ENCODE measurements around the gene SLC26A11. TPM values are rescaled to one million over a fixed set of nuclear protein-coding genes. Genes with fewer than 3 reads are reported as not detected.

SLC26A11 gene
- total RNA-seq, 4 donors from 2014 or later, result 2.6 to 3.3 (median 3.1) TPM

GRCh38 chr17:80294210-80294609 lies 74.0 kb downstream of the SLC26A11 start:
- no peak overlapping the region for H3K4me3 ChIP-seq
- peaks cover 10 to 97% of the 10 kb centered on the region in 2 donors for H3K36me3 ChIP-seq
- peak in 1 of 2 donors; percentile 21 for ATAC-seq

GRCh38 chr17:80294653-80295052 lies 74.4 kb downstream of the SLC26A11 start:
- in situ Hi-C loops (cut with MboI; ENCODE audit: low sequenced_read_pairs in 4 of 4) (no loop called here), intact Hi-C loops (cut with DNase I; ENCODE audit: low total_unique reads) (no loop called here)
- Histone ChIP-seq H3K27me3 (no peaks in the 10 kb centered on the region), H3K27ac (no peak overlapping the region), H3K4me1 (no peaks in the 10 kb centered on the region), H3K9me3 (no peaks in the 10 kb centered on the region), H3K36me3 (peaks cover 10 to 97% of the 10 kb centered on the region in 2 donors), H3K4me3 (no peak overlapping the region)
- ATAC-seq (no peak), DNase-seq (no peak)
- no peak for TF ChIP-seq CTCF (IDR thresholded peaks at IDR 0.05 in 4 of 5, conservative IDR thresholded peaks at IDR 0.05 in 1 of 5)
- no peak for TF ChIP-seq POLR2A (IDR thresholded peaks at IDR 0.05)

More at GRCh38 chr17:80294210-80294609, 74.0 kb downstream of the SLC26A11 start:
- intact Hi-C loops (cut with DNase I; ENCODE audit: low total_unique reads) (no loop called here), in situ Hi-C loops (cut with MboI; ENCODE audit: low sequenced_read_pairs in 4 of 4) (no loop called here)
- Histone ChIP-seq H3K9me3 (no peaks in the 10 kb centered on the region), H3K27me3 (no peaks in the 10 kb centered on the region), H3K4me1 (no peaks in the 10 kb centered on the region), H3K27ac (no peak overlapping the region)
- peak in 1 of 2 donors; percentile 33 for DNase-seq
- TF ChIP-seq CTCF (IDR thresholded peaks at IDR 0.05 in 4 of 5, conservative IDR thresholded peaks at IDR 0.05 in 1 of 5) (no peak), POLR2A (IDR thresholded peaks at IDR 0.05) (no peak)

GRCh38 chr17:80295146-80295545 lies 74.9 kb downstream of the SLC26A11 start:
- Histone ChIP-seq H3K36me3 (peaks cover 10 to 97% of the 10 kb centered on the region in 2 donors), H3K4me1 (no peaks in the 10 kb centered on the region), H3K27ac (no peak overlapping the region), H3K4me3 (no peak overlapping the region), H3K9me3 (no peaks in the 10 kb centered on the region), H3K27me3 (no peaks in the 10 kb centered on the region)
- TF ChIP-seq POLR2A (IDR thresholded peaks at IDR 0.05) (no peak), CTCF (IDR thresholded peaks at IDR 0.05 in 4 of 5, conservative IDR thresholded peaks at IDR 0.05 in 1 of 5) (no peak)
- no peak for DNase-seq
- no peak for ATAC-seq
- intact Hi-C loops (cut with DNase I; ENCODE audit: low total_unique reads), result no loop called here
- in situ Hi-C loops (cut with MboI; ENCODE audit: low sequenced_read_pairs in 4 of 4), result no loop called here

GRCh38 chr17:80295559-80295958 lies 75.3 kb downstream of the SLC26A11 start:
- intact Hi-C loops (cut with DNase I; ENCODE audit: low total_unique reads), result no loop called here
- TF ChIP-seq CTCF (IDR thresholded peaks at IDR 0.05 in 4 of 5, conservative IDR thresholded peaks at IDR 0.05 in 1 of 5) (no peak), POLR2A (IDR thresholded peaks at IDR 0.05) (no peak)
- ATAC-seq (no peak), DNase-seq (no peak)
- H3K4me3 ChIP-seq, result no peak overlapping the region
- no peaks in the 10 kb centered on the region for H3K27me3 ChIP-seq
- no peak overlapping the region for H3K27ac ChIP-seq
- in situ Hi-C loops (cut with MboI; ENCODE audit: low sequenced_read_pairs in 4 of 4), result no loop called here
- peaks cover 10 to 97% of the 10 kb centered on the region in 2 donors for H3K36me3 ChIP-seq
- no peaks in the 10 kb centered on the region for H3K4me1 ChIP-seq
- no peaks in the 10 kb centered on the region for H3K9me3 ChIP-seq

- Histone ChIP-seq H3K4me3 (no peak overlapping the region), H3K9me3 (no peaks in the 10 kb centered on the region), H3K4me1 (no peaks in the 10 kb centered on the region), H3K27ac (no peak overlapping the region), H3K36me3 (peaks cover 8 to 97% of the 10 kb centered on the region in 2 donors), H3K27me3 (no peaks in the 10 kb centered on the region)
- ATAC-seq (no peak), DNase-seq (no peak)
- in situ Hi-C loops (cut with MboI; ENCODE audit: low sequenced_read_pairs in 4 of 4) (no loop called here), intact Hi-C loops (cut with DNase I; ENCODE audit: low total_unique reads) (no loop called here)
- TF ChIP-seq CTCF (IDR thresholded peaks at IDR 0.05 in 4 of 5, conservative IDR thresholded peaks at IDR 0.05 in 1 of 5) (no peak), POLR2A (IDR thresholded peaks at IDR 0.05) (no peak)
Measured at GRCh38 chr17:80296221-80296620, 76.0 kb downstream of the SLC26A11 start.

Measured in gastrocnemius medialis (tissue), 4 donors.